ENCODE measurements around the gene ZNF574. TPM values are rescaled to one million over a fixed set of nuclear protein-coding genes. Genes with fewer than 3 reads are reported as not detected.
A peak's percentile ranks its signal among the peaks of the same experiment; 100 is the strongest.

Gene ZNF574
- polyA plus RNA-seq, 3 donors: 3.3 to 9.6 (median 4.9) TPM

- Histone ChIP-seq H3K36me3 (replicated peaks in 1 of 2; ENCODE audit: control insufficient read depth in 1 of 2, insufficient read depth in 2 of 2, low read length in 2 of 2) (peaks cover 87 to 100% of the 10 kb centered on the region in 2 donors), H3K79me2 (ENCODE audit: insufficient read depth, low read length) (peaks cover 10% of the 10 kb centered on the region), H3K4me2 (replicated peaks; ENCODE audit: extremely low read depth, low read length, poor library complexity, severe bottlenecking) (no peak overlapping the region), H3K4me1 (ENCODE audit: control insufficient read depth in 1 of 2, insufficient read depth in 2 of 2, low read length in 2 of 2) (peaks cover 0 to 2% of the 10 kb centered on the region in 2 donors), H4K20me1 (ENCODE audit: insufficient read depth, low read length) (peaks cover 93% of the 10 kb centered on the region), H3K27me3 (ENCODE audit: control insufficient read depth in 2 of 2, insufficient read depth in 2 of 2, low read length in 2 of 2) (no peaks in the 10 kb centered on the region), H3K4me3 (replicated peaks in 1 of 3; ENCODE audit: low read depth in 2 of 3, low read length in 3 of 3) (no peak overlapping the region), H3K27ac (ENCODE audit: low read depth in 1 of 2, low read length in 2 of 2) (peak overlapping the region in 1 of 2 donors; percentile 10), H2AFZ (ENCODE audit: insufficient read depth, low read depth, low read length, poor library complexity, severe bottlenecking) (no peak overlapping the region), H3K9me3 (replicated peaks in 1 of 2; ENCODE audit: control insufficient read depth in 1 of 2, insufficient read depth in 1 of 2, low read length in 2 of 2) (no peaks in the 10 kb centered on the region), H3K9ac (ENCODE audit: insufficient read depth, low read length, poor library complexity, severe bottlenecking) (no peak overlapping the region)
- intact Hi-C loops (cut with micrococcal nuclease): no loop called here
- peaks cover 0 to 2% (median 0%) of the 10 kb centered on the region in 3 donors for H3K27me3 Mint-ChIP-seq (ENCODE audit: low read depth in 3 of 3)
- peaks cover 28% of the 10 kb centered on the region for H3K4me1 Mint-ChIP-seq
- no peak for DNase-seq
- H3K36me3 Mint-ChIP-seq: peaks cover 87 to 99% of the 10 kb centered on the region in 2 donors
- H3K4me3 Mint-ChIP-seq: no peak overlapping the region
- TF ChIP-seq CTCF (IDR thresholded peaks at IDR 0.05): no peak
- H3K9me3 Mint-ChIP-seq: no peaks in the 10 kb centered on the region
- H3K27ac Mint-ChIP-seq: peak overlapping the region in 3 of 7 donors; percentile 14 to 85 (median 61)
- WGBS (ENCODE audit: insufficient coverage): 81% methylated on average over 7 of the region's 7 CpGs
These were observed 38.4 kb downstream of the ZNF574 start for GRCh38 chr19:42114412-42114811.

GRCh38 chr19:42115219-42115618, 39.3 kb downstream of the ZNF574 start:
- H2AFZ ChIP-seq (ENCODE audit: insufficient read depth, low read depth, low read length, poor library complexity, severe bottlenecking): no peak overlapping the region
- H3K79me2 ChIP-seq (ENCODE audit: insufficient read depth, low read length): peaks cover 10% of the 10 kb centered on the region
- no peak overlapping the region for H3K4me3 ChIP-seq (replicated peaks in 1 of 3; ENCODE audit: low read depth in 2 of 3, low read length in 3 of 3)
- no peak for TF ChIP-seq CTCF (IDR thresholded peaks at IDR 0.05)
- H3K4me1 ChIP-seq (ENCODE audit: control insufficient read depth in 1 of 2, insufficient read depth in 2 of 2, low read length in 2 of 2): peaks cover 4 to 6% of the 10 kb centered on the region in 2 donors
- Mint-ChIP-seq H3K27me3 (ENCODE audit: low read depth in 3 of 3) (peaks cover 0 to 2% (median 0%) of the 10 kb centered on the region in 3 donors), H3K4me3 (no peak overlapping the region), H3K36me3 (peaks cover 88 to 100% of the 10 kb centered on the region in 2 donors), H3K4me1 (peaks cover 31% of the 10 kb centered on the region), H3K27ac (peak overlapping the region in 3 of 7 donors; percentile 22 to 27 (median 23)), H3K9me3 (no peaks in the 10 kb centered on the region)
- WGBS (ENCODE audit: insufficient coverage): 82% methylated on average over 4 of the region's 4 CpGs
- no peak overlapping the region for H3K4me2 ChIP-seq (replicated peaks; ENCODE audit: extremely low read depth, low read length, poor library complexity, severe bottlenecking)
- DNase-seq: no peak
- H3K9me3 ChIP-seq (replicated peaks in 1 of 2; ENCODE audit: control insufficient read depth in 1 of 2, insufficient read depth in 1 of 2, low read length in 2 of 2): no peaks in the 10 kb centered on the region
- intact Hi-C loops (cut with micrococcal nuclease): no loop called here
- H3K27ac ChIP-seq (ENCODE audit: low read depth in 1 of 2, low read length in 2 of 2): peak overlapping the region in 1 of 2 donors; percentile 27
- peaks cover 85% of the 10 kb centered on the region for H4K20me1 ChIP-seq (ENCODE audit: insufficient read depth, low read length)
- peaks cover 81 to 100% of the 10 kb centered on the region in 2 donors for H3K36me3 ChIP-seq (replicated peaks in 1 of 2; ENCODE audit: control insufficient read depth in 1 of 2, insufficient read depth in 2 of 2, low read length in 2 of 2)
- no peak overlapping the region for H3K9ac ChIP-seq (ENCODE audit: insufficient read depth, low read length, poor library complexity, severe bottlenecking)
- no peaks in the 10 kb centered on the region for H3K27me3 ChIP-seq (ENCODE audit: control insufficient read depth in 2 of 2, insufficient read depth in 2 of 2, low read length in 2 of 2)

Data from CD14-positive monocyte (primary cell).